GM12801 (cell line): ENCODE results near the gene MYLK.

Experiments used
- CTCF ChIP-seq: IDR thresholded peaks from one replicate; pipeline ENCODE4 v1.5.1; 2011; ENCODE audit warnings: control low read depth; ENCODE audit not compliant: insufficient read length; ENCODE audit errors: extremely low read depth

The MYLK gene

GRCh38 chr3:123713211-123713610 lies 170.9 kb downstream of the MYLK start:
- no peak for TF ChIP-seq CTCF

- TF ChIP-seq CTCF = no peak
Observed at GRCh38 chr3:123712077-123712860, 171.9 kb downstream of the MYLK start.

GRCh38 chr3:123711356-123711755 lies 172.8 kb downstream of the MYLK start:
- no peak for TF ChIP-seq CTCF

- TF ChIP-seq CTCF = no peak
Observed at GRCh38 chr3:123708531-123708930, 175.6 kb downstream of the MYLK start.

- TF ChIP-seq CTCF = no peak
Observed at GRCh38 chr3:123706871-123707270, 177.3 kb downstream of the MYLK start.

- no peak for TF ChIP-seq CTCF
Observed at GRCh38 chr3:123705488-123706285, 178.4 kb downstream of the MYLK start.

- TF ChIP-seq CTCF = no peak
Observed at GRCh38 chr3:123702720-123703119, 181.4 kb downstream of the MYLK start.
